ENCODE measurements around the gene KLRC3.
"Not testable (repeated sequence)": the region's sequence is repeated elsewhere in the genome, so short reads cannot be mapped to it uniquely, and the experiment has no call there.

The KLRC3 gene

DNA sequence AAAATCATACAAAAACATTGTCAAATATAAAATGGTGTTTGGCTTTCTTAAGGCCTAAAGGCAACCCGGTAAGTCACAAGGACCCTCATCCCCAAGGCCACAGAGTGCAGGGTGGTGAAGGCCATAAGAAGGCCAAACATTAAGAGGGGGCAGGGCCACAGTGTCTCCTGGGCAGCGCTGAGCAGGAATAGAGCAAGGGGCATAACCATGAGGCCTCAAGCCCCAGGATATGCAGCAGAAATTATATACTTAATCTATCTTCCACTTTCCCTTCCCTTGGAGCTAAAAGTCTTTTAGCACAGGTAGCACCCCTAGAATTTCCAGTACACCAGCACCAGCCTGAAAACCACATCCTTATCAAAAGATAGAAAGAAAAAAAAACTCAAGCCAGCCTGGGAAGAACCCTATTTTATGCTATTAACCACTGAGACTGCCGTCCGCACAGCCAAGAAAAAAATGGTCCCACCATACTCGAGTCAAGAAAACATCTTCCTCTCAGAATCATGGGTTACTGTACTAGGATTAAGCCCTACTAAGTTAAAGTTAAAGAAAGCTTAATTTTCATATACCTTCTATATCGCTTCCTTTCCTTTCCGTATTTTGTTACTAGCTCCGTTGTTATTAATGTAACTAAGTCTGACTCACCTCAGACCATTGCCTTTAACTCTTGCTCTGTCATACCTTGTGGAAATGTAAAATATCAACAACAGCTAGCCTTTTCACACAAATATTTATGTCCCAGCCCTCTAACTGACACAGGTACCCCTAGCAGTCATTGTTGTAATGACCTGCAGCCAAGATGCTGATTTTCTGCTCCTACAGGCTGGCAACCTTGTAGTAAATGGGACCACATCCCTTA is 50.6 kb downstream of the KLRC3 start:
- no peak overlapping the region for H3K4me3 ChIP-seq (ENCODE audit: low read depth, low read length)
- DNase-seq (ENCODE audit: low read depth), result no peak
- TF ChIP-seq, protein P1, sequence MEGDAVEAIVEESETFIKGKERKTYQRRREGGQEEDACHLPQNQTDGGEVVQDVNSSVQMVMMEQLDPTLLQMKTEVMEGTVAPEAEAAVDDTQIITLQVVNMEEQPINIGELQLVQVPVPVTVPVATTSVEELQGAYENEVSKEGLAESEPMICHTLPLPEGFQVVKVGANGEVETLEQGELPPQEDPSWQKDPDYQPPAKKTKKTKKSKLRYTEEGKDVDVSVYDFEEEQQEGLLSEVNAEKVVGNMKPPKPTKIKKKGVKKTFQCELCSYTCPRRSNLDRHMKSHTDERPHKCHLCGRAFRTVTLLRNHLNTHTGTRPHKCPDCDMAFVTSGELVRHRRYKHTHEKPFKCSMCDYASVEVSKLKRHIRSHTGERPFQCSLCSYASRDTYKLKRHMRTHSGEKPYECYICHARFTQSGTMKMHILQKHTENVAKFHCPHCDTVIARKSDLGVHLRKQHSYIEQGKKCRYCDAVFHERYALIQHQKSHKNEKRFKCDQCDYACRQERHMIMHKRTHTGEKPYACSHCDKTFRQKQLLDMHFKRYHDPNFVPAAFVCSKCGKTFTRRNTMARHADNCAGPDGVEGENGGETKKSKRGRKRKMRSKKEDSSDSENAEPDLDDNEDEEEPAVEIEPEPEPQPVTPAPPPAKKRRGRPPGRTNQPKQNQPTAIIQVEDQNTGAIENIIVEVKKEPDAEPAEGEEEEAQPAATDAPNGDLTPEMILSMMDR (conservative IDR thresholded peaks at IDR 0.05; ENCODE audit: low read depth, low read length), result no peak

DNA sequence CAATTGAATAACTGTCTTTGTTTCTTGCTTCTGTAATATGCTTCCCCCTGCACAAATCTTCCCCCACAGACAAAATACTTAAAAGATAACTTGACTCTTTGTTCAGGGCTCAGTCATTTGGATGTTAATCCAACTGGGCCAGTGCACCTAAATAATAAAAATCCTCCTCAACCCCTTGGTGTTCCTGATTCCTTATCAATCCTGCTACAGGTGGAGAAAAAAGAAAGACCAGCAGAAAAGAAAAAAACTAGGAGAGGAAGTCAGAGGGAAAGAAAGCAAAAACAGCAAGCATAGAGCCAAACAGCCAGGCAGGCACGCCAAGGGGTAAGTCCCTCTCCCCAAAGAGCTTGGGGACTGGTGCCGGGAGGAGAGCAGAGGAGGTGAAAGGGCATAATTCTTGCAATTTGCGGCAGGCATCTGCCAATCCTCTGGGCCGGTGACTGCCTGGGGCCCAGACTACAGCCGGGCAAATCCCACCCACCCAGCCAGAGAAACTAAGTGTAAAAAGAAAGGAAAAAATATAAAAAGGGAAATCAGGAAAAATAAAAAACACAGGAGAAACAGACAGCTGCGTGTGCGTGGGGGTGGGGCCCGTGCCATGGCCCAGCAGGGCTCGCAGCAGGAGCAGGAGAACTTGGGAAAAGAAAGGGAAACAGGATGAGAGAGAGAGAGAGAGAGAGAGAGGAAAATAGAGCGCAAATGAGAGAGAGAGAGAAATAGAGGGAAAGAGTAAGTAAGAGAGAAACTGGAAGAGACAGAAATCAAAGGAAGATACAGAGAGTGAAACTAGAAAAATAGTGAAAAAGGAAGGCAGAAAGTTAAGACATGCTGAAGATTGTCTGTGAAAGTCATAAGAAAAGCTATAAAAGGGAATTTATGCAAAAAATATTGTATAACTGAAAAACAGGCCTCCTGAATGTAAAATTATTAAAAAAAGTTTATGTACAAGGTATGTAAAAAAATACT is 51.9 kb downstream of the KLRC3 start:
- DNase-seq (ENCODE audit: low read depth), result no peak
- TF ChIP-seq, protein P1 (conservative IDR thresholded peaks at IDR 0.05; ENCODE audit: low read depth, low read length), result no peak
- H3K4me3 ChIP-seq (ENCODE audit: low read depth, low read length), result no peak overlapping the region

DNA sequence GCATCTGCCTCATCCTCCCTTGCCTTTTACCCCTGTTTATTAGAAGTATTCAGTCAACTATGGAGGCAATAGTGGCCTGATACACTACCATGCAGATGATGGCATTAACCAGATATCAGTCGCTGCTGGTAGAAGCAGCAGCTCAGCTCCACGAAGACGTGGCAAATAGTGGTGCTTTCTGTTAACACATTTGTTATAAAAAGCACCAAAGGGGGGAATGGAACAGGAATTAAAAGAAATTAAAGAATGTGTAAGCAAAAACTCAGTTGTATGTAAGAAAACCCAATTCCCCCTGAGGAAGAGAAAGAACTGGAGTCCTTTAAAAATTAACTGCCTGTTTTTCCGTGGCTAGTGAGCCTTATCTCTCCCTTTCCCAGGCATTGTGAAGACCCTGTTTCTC is 52.7 kb downstream of the KLRC3 start:
- not testable (repeated sequence) for DNase-seq (ENCODE audit: low read depth); H3K4me3 ChIP-seq (ENCODE audit: low read depth, low read length)

DNA sequence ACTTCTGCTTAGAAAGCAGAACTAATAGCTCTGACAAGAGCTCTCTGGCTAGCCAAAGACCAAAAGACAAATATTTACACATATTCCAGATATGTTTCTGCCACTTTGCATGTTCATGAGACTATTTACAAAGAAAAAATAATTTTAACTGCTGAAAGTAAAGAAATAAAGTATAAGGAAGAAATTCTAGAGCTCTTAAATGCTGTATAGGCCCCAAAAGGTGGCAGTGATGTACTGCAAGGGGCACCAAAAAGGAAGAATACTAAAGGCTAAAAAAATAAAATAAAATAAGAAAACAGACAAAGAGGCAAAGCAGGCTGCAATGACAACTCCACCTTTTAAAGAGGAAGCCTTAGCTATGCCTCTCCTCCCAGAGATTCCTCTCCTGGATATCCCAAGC is 53.5 kb downstream of the KLRC3 start:
- DNase-seq (ENCODE audit: low read depth), result peak; percentile 66

DNA sequence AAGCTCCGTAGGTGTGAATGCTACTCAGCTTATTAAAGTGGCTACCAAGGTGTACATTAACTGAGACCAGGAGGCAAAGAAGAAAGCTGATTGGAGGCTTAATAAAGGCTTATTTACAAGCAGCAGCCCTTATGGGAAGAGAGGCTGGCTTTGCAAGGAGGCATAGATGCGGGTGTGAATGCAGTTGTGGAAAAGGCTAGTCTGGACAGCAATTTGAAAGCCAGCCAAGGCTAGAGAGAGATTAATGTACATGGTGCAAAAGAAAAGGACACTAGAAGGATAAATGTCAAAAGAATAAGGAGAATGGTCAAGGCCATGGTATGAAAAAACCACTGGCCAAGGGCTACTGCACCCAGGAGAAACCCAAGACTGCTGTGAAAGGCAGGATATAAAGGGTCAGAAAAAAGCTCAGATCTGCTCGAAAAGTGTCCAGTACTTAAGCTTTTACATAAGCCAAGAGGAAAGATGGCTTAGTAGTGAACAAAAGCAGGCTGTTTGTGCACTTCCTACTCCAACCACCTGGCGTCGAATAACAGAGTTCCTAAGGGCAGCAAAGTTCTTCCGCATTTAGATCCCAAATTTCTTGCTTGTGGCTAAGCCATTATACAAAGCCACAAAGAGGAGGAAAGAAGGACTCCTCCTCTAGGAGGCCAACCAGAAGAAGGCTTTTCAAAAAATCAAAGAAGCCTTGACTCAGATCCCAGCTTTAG is 54.5 kb downstream of the KLRC3 start:
- H3K4me3 ChIP-seq (ENCODE audit: low read depth, low read length), result peak overlapping the region; percentile 56
- TF ChIP-seq, protein P1 (conservative IDR thresholded peaks at IDR 0.05; ENCODE audit: low read depth, low read length), result peak; percentile 51
- peak; percentile 52 for DNase-seq (ENCODE audit: low read depth)

More for the DNA sequence above, 53.5 kb downstream of the KLRC3 start:
- no peak overlapping the region for H3K4me3 ChIP-seq (ENCODE audit: low read depth, low read length)
- TF ChIP-seq, protein P1 (conservative IDR thresholded peaks at IDR 0.05; ENCODE audit: low read depth, low read length), result peak; percentile 44

DNA sequence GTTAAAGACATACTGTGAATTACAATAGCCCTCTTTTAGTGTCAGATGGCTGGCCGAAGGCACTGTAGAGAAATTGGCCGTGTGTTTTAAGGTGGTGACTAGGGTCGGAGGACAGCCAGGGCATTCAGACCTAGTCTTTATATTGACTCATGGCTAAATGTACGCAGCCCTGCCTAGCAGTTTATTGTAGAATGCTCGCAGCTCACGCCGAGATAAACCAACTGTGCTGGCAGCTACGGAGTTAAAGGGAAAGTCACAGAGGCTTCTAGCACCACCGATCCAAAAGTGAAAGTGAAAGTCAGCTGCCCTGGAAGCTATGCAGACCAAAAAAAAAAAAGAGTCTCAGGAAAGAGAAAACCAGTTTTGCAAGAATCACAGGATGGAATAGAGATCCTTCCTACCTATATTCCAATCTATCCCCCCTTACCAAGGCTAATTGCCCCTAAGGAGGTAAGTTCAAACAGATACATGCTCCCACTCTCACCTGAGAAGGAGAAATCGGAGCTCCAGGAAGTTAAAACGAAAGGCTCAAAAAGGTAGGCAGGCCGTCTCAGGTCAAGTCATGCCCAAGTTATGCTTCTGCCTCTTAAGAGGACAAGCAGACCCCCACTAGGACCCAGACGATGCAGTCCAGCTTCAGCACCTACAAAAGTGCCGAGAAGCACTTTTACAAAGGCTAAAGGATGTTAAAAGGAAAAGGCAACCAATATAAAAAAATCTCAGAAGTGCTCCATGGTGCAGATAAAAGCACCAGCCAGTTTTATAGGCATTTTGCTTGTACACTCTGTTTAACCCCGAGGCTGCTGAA is 55.4 kb downstream of the KLRC3 start:
- H3K4me3 ChIP-seq (ENCODE audit: low read depth, low read length), result peak overlapping the region; percentile 56
- TF ChIP-seq, protein P1 (conservative IDR thresholded peaks at IDR 0.05; ENCODE audit: low read depth, low read length), result no peak
- peak; percentile 94 for DNase-seq (ENCODE audit: low read depth)

All from choroid plexus epithelial cell (primary cell).